Psoas muscle (tissue), 8 donors: ENCODE results near the gene CDC16. TPM values are rescaled to one million over a fixed set of nuclear protein-coding genes. Genes with fewer than 3 reads are reported as not detected.

Source experiments
- ATAC-seq, 4 donors: fragments of 200-7000 bp; cut with Tn5 transposase; one replicate each; pipeline ENCODE4 v1.9.1; 2020; ENCODE audit warnings: moderate library complexity in 3 of 4, mild to moderate bottlenecking in 2 of 4
- DNase-seq, 2 donors: peaks; one replicate each; pipeline ENCODE4 v3.0.0-alpha.2; 2020
- H3K27ac ChIP-seq: fragments of 200-600 bp; one replicate; pipeline ENCODE4 v1.8.0; 2022
- H3K27me3 ChIP-seq, 3 donors: fragments of 200-600 bp in 1 of 3; one replicate each; pipeline versions ENCODE4 v1.6.1 to v1.8.0; 2013 to 2022; ENCODE audit warnings: low read length in 2 of 3, mild to moderate bottlenecking in 2 of 3, moderate library complexity in 1 of 3; ENCODE audit not compliant: insufficient read depth in 3 of 3
- H3K36me3 ChIP-seq, 2 donors: fragments of 200-600 bp in 1 of 2; one replicate each; pipeline versions ENCODE4 v1.6.1 to v1.8.0; 2013 to 2022; ENCODE audit warnings: low read depth in 1 of 2, mild to moderate bottlenecking in 1 of 2, moderate library complexity in 1 of 2; ENCODE audit not compliant: insufficient read depth in 1 of 2
- H3K4me1 ChIP-seq: fragments of 200-600 bp; one replicate; pipeline ENCODE4 v1.8.0; 2022
- H3K4me3 ChIP-seq: fragments of 200-600 bp; one replicate; pipeline ENCODE4 v1.8.0; 2022; ENCODE audit warnings: mild to moderate bottlenecking
- H3K9me3 ChIP-seq: fragments of 200-600 bp; one replicate; pipeline ENCODE4 v1.8.0; 2022
- CTCF ChIP-seq: fragments of 200-600 bp; IDR thresholded peaks from one replicate; pipeline ENCODE4 v1.8.0; 2022; ENCODE audit warnings: antibody characterized with exemption
- WGBS, 3 donors: extraction: QIAGEN DNeasy Blood & Tissue Kit; methylation state at CpG; one replicate each; pipeline versions ENCODE4 v1.1.6 to v1.1.7; 2013; 5-methylcytosine and 5-hydroxymethylcytosine counted together
- intact Hi-C, 2 donors: fragments of 100-400 bp; cut with DNase I; formaldehyde crosslinking; loops; one replicate each; pipeline versions ENCODE4 v1.11.0 to v1.14.2; 2022
- polyA plus RNA-seq, 3 donors: library from polyadenylated mRNA; stranded (reverse); fragments of 200-250 nt; gene quantifications; one replicate each; pipeline ENCODE4 v1.2.3, GENCODE V29; 2013
- total RNA-seq, 4 donors: library from RNA; stranded (reverse); fragmentation: NEBNext Ultra II Directional in 2 of 4; extraction: Animal tissue kit (Norgen Biotek cat#: 25700) in 2 of 4; gene quantifications; one replicate each; pipeline versions ENCODE4 v1.2.1 to v1.2.4, GENCODE V29; 2021 to 2023
- donor health status: healthy with polysubstance abuse.
- donor health status: DM: no; HTN: no; CAD: no; lungs with moderate emphysema.
- donor health status: Bipolar disorder and iron deficiency.
- donor health status: healthy.
- donor health status: DM: yes; HTN: yes; CAD: no.
- donor health status: DM: no; HTN: no; CAD: no.
- donor health status: DM: no; HTN: no; CAD: no.
- donor health status: DM: yes; HTN: yes; CAD: no.

CDC16 gene
- total and polyA plus RNA-seq, 7 donors = 29.6 to 59.6 (median 41.7) TPM

GRCh38 chr13:114319441-114319913, 84.8 kb downstream of the CDC16 start:
- DNase-seq = no peak
- no peak overlapping the region for H3K27ac ChIP-seq
- intact Hi-C loops = no loop called here
- no peak for ATAC-seq
- WGBS, 3 donors = 62 to 70% (median 63%) methylated on average over 3 of the region's 3 CpGs
- no peaks in the 10 kb centered on the region for H3K27me3 ChIP-seq
- H3K36me3 ChIP-seq = peaks cover 3 to 37% of the 10 kb centered on the region in 2 donors
- no peak overlapping the region for H3K4me3 ChIP-seq
- H3K9me3 ChIP-seq = no peaks in the 10 kb centered on the region
- no peak for TF ChIP-seq CTCF
- peaks cover 36% of the 10 kb centered on the region for H3K4me1 ChIP-seq

- Histone ChIP-seq H3K27me3 (no peaks in the 10 kb centered on the region), H3K4me3 (no peak overlapping the region), H3K4me1 (peaks cover 36% of the 10 kb centered on the region), H3K36me3 (peaks cover 3 to 43% of the 10 kb centered on the region in 2 donors), H3K27ac (no peak overlapping the region), H3K9me3 (no peaks in the 10 kb centered on the region)
- intact Hi-C loops = no loop called here
- ATAC-seq (no peak), DNase-seq (no peak)
- no peak for TF ChIP-seq CTCF
Measured at GRCh38 chr13:114320065-114320464, 85.4 kb downstream of the CDC16 start.

- WGBS, 3 donors = 89 to 93% (median 90%) methylated on average over 3 of the region's 3 CpGs
- Histone ChIP-seq H3K36me3 (peaks cover 5 to 55% of the 10 kb centered on the region in 2 donors), H3K27ac (no peak overlapping the region), H3K4me1 (peaks cover 25% of the 10 kb centered on the region), H3K27me3 (no peaks in the 10 kb centered on the region), H3K9me3 (no peaks in the 10 kb centered on the region), H3K4me3 (no peak overlapping the region)
- DNase-seq = no peak
- intact Hi-C loops = no loop called here
- ATAC-seq = no peak
- no peak for TF ChIP-seq CTCF
Measured at GRCh38 chr13:114321256-114321655, 86.6 kb downstream of the CDC16 start.

Other genes starting within 250 kb of the CDC16 start
- 10 to 100 TPM in 3 of 4 donors, 1 to 10 TPM in 1; 9.2 to 20.2 (median 14.5) TPM for gene RASA3, start 102.3 kb upstream of the CDC16 start, total RNA-seq
- 10 to 100 TPM in 1 of 3 donors, 1 to 10 TPM in 2; 4.8 to 24.4 (median 5.2) TPM for gene RASA3, start 102.3 kb upstream of the CDC16 start, polyA plus RNA-seq
- gene CFAP97D2, start 55.6 kb upstream of the CDC16 start, total RNA-seq = not detected
- under 1 TPM in 1 of 3 donors, not detected in 2; 0.09 TPM for gene CFAP97D2, start 55.6 kb upstream of the CDC16 start, polyA plus RNA-seq
- 10 to 100 TPM; 15.1 to 20.0 (median 18.0) TPM for gene UPF3A, start 46.7 kb downstream of the CDC16 start, total RNA-seq
- gene UPF3A, start 46.7 kb downstream of the CDC16 start, polyA plus RNA-seq = 10 to 100 TPM; 26.1 to 33.6 (median 29.4) TPM
- 10 to 100 TPM; 11.6 to 14.8 (median 13.0) TPM for gene CHAMP1, start 79.6 kb downstream of the CDC16 start, total RNA-seq
- 10 to 100 TPM in 1 of 3 donors, 1 to 10 TPM in 2; 4.7 to 11.7 (median 9.6) TPM for gene CHAMP1, start 79.6 kb downstream of the CDC16 start, polyA plus RNA-seq